GM23248 (cell line): ENCODE results near the gene ABHD12. TPM values are rescaled to one million over a fixed set of nuclear protein-coding genes. Genes with fewer than 3 reads are reported as not detected.

Experiments
- DNase-seq: peaks from one replicate; pipeline ENCODE4 v3.0.0-alpha.2; 2015
- H2AFZ ChIP-seq: fragments of 200-600 bp; sonication (generic); 2 replicates; pipeline ENCODE4 v1.6.1; 2016; ENCODE audit warnings: antibody characterized with exemption
- H3F3A ChIP-seq: fragments of 200-600 bp; sonication (generic); 2 replicates; pipeline ENCODE4 v1.6.1; 2016; ENCODE audit warnings: mild to moderate bottlenecking, antibody characterized with exemption, mixed run types; ENCODE audit not compliant: insufficient read depth
- H3K27ac ChIP-seq: fragments of 200-600 bp; sonication (generic); 2 replicates; pipeline ENCODE4 v1.5.1; 2016; ENCODE audit warnings: mild to moderate bottlenecking
- H3K27me3 ChIP-seq: fragments of 200-600 bp; sonication (generic); replicated peaks from 2 replicates; pipeline ENCODE4 v1.6.1; 2016; ENCODE audit warnings: mild to moderate bottlenecking; ENCODE audit not compliant: insufficient read depth
- H3K36me3 ChIP-seq: fragments of 200-600 bp; sonication (generic); 2 replicates; pipeline ENCODE4 v1.6.1; 2016; ENCODE audit warnings: low read depth, mild to moderate bottlenecking
- H3K4me1 ChIP-seq: fragments of 200-600 bp; sonication (generic); 2 replicates; pipeline ENCODE4 v1.6.1; 2016; ENCODE audit warnings: mild to moderate bottlenecking; ENCODE audit not compliant: insufficient read depth
- H3K4me2 ChIP-seq: fragments of 200-600 bp; sonication (generic); one replicate; pipeline ENCODE4 v1.6.1; 2016; ENCODE audit warnings: mild to moderate bottlenecking; ENCODE audit not compliant: unreplicated experiment
- H3K4me3 ChIP-seq: fragments of 200-600 bp; sonication (generic); 2 replicates; pipeline ENCODE4 v1.5.1; 2016; ENCODE audit warnings: mild to moderate bottlenecking
- H3K79me2 ChIP-seq: fragments of 200-600 bp; sonication (generic); 2 replicates; pipeline ENCODE4 v1.6.1; 2016; ENCODE audit warnings: mild to moderate bottlenecking; ENCODE audit not compliant: insufficient read depth
- H3K9ac ChIP-seq: fragments of 200-600 bp; sonication (generic); 2 replicates; pipeline ENCODE4 v1.6.1; 2016; ENCODE audit warnings: mild to moderate bottlenecking
- H3K9me2 ChIP-seq: fragments of 200-600 bp; sonication (generic); 2 replicates; pipeline ENCODE4 v1.6.1; 2016; ENCODE audit warnings: mixed run types, mild to moderate bottlenecking, moderate library complexity; ENCODE audit not compliant: insufficient read depth
- H3K9me3 ChIP-seq: fragments of 200-600 bp; sonication (generic); one replicate; pipeline ENCODE4 v1.6.1; 2017; ENCODE audit warnings: low read depth
- H4K20me1 ChIP-seq: fragments of 200-600 bp; sonication (generic); 2 replicates; pipeline ENCODE4 v1.6.0; 2016; ENCODE audit not compliant: insufficient read depth
- EZH2 ChIP-seq: fragments of 200-600 bp; sonication (generic); IDR thresholded peaks from 2 replicates; pipeline ENCODE4 v1.6.1; 2018; ENCODE audit warnings: antibody characterized with exemption, mild to moderate bottlenecking; ENCODE audit not compliant: insufficient read depth, poor library complexity, severe bottlenecking
- EZH2phosphoT487 ChIP-seq: fragments of 200-600 bp; sonication (generic); IDR thresholded peaks from 2 replicates; pipeline ENCODE4 v1.6.1; 2018; ENCODE audit warnings: antibody characterized with exemption, moderate library complexity, mild to moderate bottlenecking, low read depth; ENCODE audit not compliant: insufficient read depth
- WGBS, 2 experiments: methylation state at CpG; one replicate each; pipeline ENCODE4 v1.1.6; 2015 to 2017; ENCODE audit warnings: low lambda C conversion rate in 2 of 2, low coverage in 1 of 2; ENCODE audit errors: missing lambda C conversion rate in 2 of 2; 5-methylcytosine and 5-hydroxymethylcytosine counted together
- in situ Hi-C: fragments of 300-500 bp; cut with MboI; formaldehyde crosslinking; loops from 2 replicates; pipeline ENCODE4 v1.15.0; 2020
- polyA plus RNA-seq: library from polyadenylated mRNA; unstranded; fragments of >200 nt; fragmentation: Nextera tagmentation; extraction: Ambion mirVana; gene quantifications from 2 replicates; pipeline ENCODE4 v1.2.1, GENCODE V29; 2016
- total RNA-seq: library from RNA; depleted of rRNA; stranded (reverse); fragments of >200 nt; shearing (Covaris generic); gene quantifications from 2 replicates; pipeline ENCODE4 v1.2.3, GENCODE V29; 2014

Gene ABHD12
- total and polyA plus RNA-seq, 2 experiments from 2014 or later = 50.6 to 82.1 TPM

DNA sequence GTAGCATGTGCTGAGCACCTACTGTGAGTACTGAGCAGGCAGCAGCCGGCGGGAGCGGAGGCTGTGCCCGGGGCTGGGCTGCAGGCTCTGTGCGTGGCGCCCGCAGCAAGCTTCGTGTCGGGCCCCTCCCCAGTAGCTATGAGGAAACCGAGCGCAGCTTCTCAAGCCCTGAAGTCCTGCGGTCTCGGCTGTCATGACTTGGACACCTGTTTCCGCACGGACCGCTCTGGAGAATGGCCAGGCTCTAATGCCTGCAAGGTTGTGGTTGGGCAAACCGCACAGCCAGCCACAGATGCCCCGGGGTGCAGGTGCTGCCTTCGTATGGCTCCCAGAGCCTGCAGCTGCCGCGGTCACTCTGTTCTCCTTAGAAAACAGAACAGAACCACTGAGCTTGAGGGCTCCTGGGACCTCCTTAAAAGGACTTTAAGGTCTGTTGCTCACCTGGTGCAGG lies 109.1 kb downstream of the ABHD12 start:
- in situ Hi-C loops = no loop called here
- Histone ChIP-seq H3K4me3 (no peak overlapping the region), H3K9ac (no peak overlapping the region), H2AFZ (no peak overlapping the region), H3K9me2 (no peaks in the 10 kb centered on the region), H3K27me3 (no peaks in the 10 kb centered on the region), H3K79me2 (no peaks in the 10 kb centered on the region), H3K4me1 (no peaks in the 10 kb centered on the region), H4K20me1 (no peaks in the 10 kb centered on the region), H3K9me3 (no peaks in the 10 kb centered on the region), H3K36me3 (no peaks in the 10 kb centered on the region; the same call in 1 of the 2 replicates), H3K4me2 (no peak overlapping the region), H3F3A (no peaks in the 10 kb centered on the region), H3K27ac (no peak overlapping the region)
- no peak for TF ChIP-seq EZH2
- TF ChIP-seq EZH2phosphoT487 = no peak
- WGBS, 2 experiments = 84 to 91% methylated on average over 20 to 21 of the region's 21 CpGs
- DNase-seq = no peak

DNA sequence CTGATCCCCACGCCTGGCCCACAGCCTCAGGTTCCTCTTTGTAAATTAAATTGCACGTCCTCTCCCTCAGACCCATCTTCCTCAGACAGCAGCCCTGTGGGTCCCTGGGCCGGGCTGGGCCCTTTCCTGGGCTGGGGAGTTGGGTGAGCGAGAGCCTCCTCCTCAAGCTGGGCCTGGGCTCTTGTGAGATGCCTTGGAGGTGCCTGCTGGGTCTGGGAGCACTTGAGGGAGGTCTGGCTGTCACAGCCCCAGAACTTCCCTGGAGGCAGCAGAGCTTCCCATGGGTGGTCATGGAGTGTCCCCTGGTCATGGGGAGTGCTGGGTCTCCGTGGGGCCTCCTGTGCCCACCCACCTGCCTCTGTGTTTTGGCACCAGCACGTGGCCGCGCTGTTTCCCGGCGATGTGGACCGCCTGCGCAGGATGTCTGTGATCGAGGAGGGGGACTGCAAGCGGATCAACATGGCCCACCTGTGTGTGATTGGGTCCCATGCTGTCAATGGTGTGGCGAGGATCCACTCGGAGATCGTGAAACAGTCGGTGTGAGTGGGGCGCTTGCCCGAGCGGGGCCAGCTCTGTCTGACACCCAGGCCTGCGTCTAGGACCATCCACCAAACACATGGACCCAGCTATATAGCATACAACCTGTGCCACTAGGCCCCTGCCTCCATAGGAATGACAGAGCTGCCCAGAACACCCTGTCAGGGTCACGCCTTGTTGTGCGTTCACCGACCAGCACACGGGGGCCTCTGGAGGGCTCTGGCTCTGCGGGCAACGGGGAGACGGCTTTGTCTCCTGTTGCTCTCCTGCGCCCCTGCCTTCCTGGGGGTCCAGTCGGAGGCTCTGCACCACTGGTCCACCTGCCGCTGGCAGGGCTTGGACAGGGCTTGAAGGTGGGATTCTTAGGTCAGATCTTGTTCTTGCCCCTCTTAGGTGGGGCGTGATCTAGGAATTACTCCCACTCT lies 109.8 kb downstream of the ABHD12 start:
- TF ChIP-seq EZH2phosphoT487 (no peak), EZH2 (no peak)
- Histone ChIP-seq H4K20me1 (no peaks in the 10 kb centered on the region), H3K9me2 (no peaks in the 10 kb centered on the region), H2AFZ (no peak overlapping the region), H3K27ac (no peak overlapping the region), H3K4me3 (no peak overlapping the region), H3F3A (no peaks in the 10 kb centered on the region), H3K9me3 (no peaks in the 10 kb centered on the region), H3K27me3 (no peaks in the 10 kb centered on the region), H3K36me3 (no peaks in the 10 kb centered on the region; the same call in 1 of the 2 replicates), H3K79me2 (no peaks in the 10 kb centered on the region), H3K9ac (no peak overlapping the region), H3K4me2 (no peak overlapping the region), H3K4me1 (no peaks in the 10 kb centered on the region)
- DNase-seq = no peak
- in situ Hi-C loops = no loop called here
- WGBS, 2 experiments = 94 to 97% methylated on average over 33 of the region's 33 CpGs

DNA sequence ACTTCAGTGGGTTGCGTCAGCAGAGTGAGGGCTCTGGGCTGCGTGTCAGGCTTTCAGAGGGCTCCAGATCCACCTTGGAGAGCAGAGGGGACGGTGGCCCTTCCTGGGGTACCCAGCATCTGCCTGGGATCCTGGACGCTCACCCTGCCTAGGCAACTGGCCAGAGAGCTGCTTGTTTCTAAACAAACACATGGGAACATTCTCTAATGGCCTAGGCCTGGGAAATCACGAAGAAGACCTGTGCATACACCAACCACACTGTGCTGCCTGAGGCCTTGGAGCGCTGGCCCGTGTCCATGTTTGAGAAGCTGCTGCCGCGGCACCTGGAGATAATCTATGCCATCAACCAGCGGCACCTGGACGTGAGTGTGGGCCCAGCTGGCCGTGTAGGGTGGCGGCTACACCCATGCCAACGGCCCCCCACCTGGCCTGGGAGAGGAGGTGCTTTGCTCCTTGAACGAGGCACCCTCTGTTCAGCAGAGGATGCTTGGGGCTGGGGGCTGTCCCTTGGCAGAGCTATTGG lies 110.5 kb downstream of the ABHD12 start:
- Histone ChIP-seq H3K27me3 (no peaks in the 10 kb centered on the region), H2AFZ (no peak overlapping the region), H3K4me2 (no peak overlapping the region), H3K9ac (no peak overlapping the region), H3F3A (no peaks in the 10 kb centered on the region), H3K79me2 (no peaks in the 10 kb centered on the region), H3K9me2 (no peaks in the 10 kb centered on the region), H3K9me3 (no peaks in the 10 kb centered on the region), H3K4me1 (no peaks in the 10 kb centered on the region), H3K4me3 (no peak overlapping the region), H3K36me3 (peaks cover 4% of the 10 kb centered on the region; the same call in 1 of the 2 replicates), H3K27ac (no peak overlapping the region), H4K20me1 (no peaks in the 10 kb centered on the region)
- 86 to 88% methylated on average over 15 of the region's 15 CpGs for WGBS, 2 experiments
- no peak for TF ChIP-seq EZH2phosphoT487
- no peak for TF ChIP-seq EZH2
- in situ Hi-C loops = no loop called here
- DNase-seq = no peak

DNA sequence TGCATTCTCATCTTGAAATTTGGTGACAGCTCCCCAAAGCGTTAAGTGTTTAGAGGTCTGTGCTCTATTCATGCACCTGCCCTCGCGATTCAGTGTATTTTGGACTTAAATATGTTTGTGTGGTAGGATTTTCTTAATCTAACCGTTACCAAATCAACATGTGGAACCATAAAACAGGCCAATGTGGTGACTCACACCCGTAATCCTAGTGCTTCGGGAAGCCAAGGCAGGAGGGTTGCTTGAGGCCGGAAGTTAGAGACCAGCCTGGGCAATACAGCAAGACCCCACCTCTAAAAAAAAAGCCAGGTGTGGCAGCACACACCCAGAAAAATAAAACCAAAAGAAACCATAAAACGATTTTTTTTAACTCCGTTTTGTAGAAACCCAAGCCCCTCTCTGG lies 111.2 kb downstream of the ABHD12 start:
- Histone ChIP-seq H2AFZ (no peak overlapping the region), H3K4me3 (no peak overlapping the region), H3K4me1 (no peaks in the 10 kb centered on the region), H3K27me3 (no peaks in the 10 kb centered on the region), H3K9ac (no peak overlapping the region), H4K20me1 (no peaks in the 10 kb centered on the region), H3K36me3 (peaks cover 7% of the 10 kb centered on the region; the same call in 1 of the 2 replicates), H3K4me2 (no peak overlapping the region), H3K27ac (no peak overlapping the region), H3K79me2 (peaks cover 6% of the 10 kb centered on the region; the same call in 1 of the 2 replicates), H3K9me3 (no peaks in the 10 kb centered on the region), H3K9me2 (no peaks in the 10 kb centered on the region), H3F3A (no peaks in the 10 kb centered on the region)
- TF ChIP-seq EZH2 (no peak), EZH2phosphoT487 (no peak)
- no peak for DNase-seq
- in situ Hi-C loops = no loop called here
- WGBS, 2 experiments = 73 to 75% methylated on average over 9 of the region's 9 CpGs
